Natural killer cell (primary cell): ENCODE data around the gene MECP2. TPM values are rescaled to one million over a fixed set of nuclear protein-coding genes. Genes with fewer than 3 reads are reported as not detected.

Experiments used
- ATAC-seq, 3 donors: fragments of 150-1000 bp in 2 of 3; fragments of 200-7000 bp in 1 of 3; cut with Tn5 transposase; 1 replicate in 1 of 3; 2 replicates in 2 of 3; pipeline ENCODE4 v1.10.0; 2021; ENCODE audit warnings: mild to moderate bottlenecking in 2 of 3, moderate library complexity in 2 of 3
- DNase-seq, 2 donors: peaks; one replicate each; pipeline versions ENCODE4 v3.0.0 to v3.0.0-alpha.2; 2013 to 2021; ENCODE audit warnings: mixed read lengths in 1 of 2
- H3K27ac ChIP-seq: one replicate; pipeline ENCODE4 v1.5.1; 2013; ENCODE audit warnings: mild to moderate bottlenecking, low read length
- H3K27me3 ChIP-seq: one replicate; pipeline ENCODE4 v1.6.1; 2013; ENCODE audit warnings: low read length; ENCODE audit not compliant: control insufficient read depth, insufficient read depth
- H3K36me3 ChIP-seq: one replicate; pipeline ENCODE4 v1.6.1; 2013; ENCODE audit warnings: low read length; ENCODE audit not compliant: control insufficient read depth, insufficient read depth
- H3K4me1 ChIP-seq: one replicate; pipeline ENCODE4 v1.6.1; 2013; ENCODE audit warnings: low read length; ENCODE audit not compliant: control insufficient read depth, insufficient read depth
- H3K4me3 ChIP-seq: one replicate; pipeline ENCODE4 v1.5.1; 2013; ENCODE audit warnings: low read length
- H3K9me3 ChIP-seq: one replicate; pipeline ENCODE4 v1.6.1; 2013; ENCODE audit warnings: low read length; ENCODE audit not compliant: control insufficient read depth, insufficient read depth
- H3K27ac Mint-ChIP-seq, 2 donors: one replicate each; pipeline ENCODE4 v1.8.0; 2022; ENCODE audit warnings: mild to moderate bottlenecking in 2 of 2, mixed read lengths in 2 of 2, moderate library complexity in 1 of 2
- H3K27me3 Mint-ChIP-seq, 2 donors: one replicate each; pipeline ENCODE4 v1.8.0; 2022; ENCODE audit warnings: low read depth in 2 of 2, mixed read lengths in 2 of 2
- H3K36me3 Mint-ChIP-seq: one replicate; pipeline ENCODE4 v1.8.0; 2022; ENCODE audit warnings: mixed read lengths
- H3K4me1 Mint-ChIP-seq, 2 donors: one replicate each; pipeline ENCODE4 v1.8.0; 2022; ENCODE audit warnings: mixed read lengths in 2 of 2
- H3K4me3 Mint-ChIP-seq: one replicate; pipeline ENCODE4 v1.8.0; 2022; ENCODE audit warnings: mild to moderate bottlenecking, moderate library complexity, mixed read lengths
- H3K9me3 Mint-ChIP-seq, 2 donors: one replicate each; pipeline ENCODE4 v1.8.0; 2022; ENCODE audit warnings: mixed read lengths in 2 of 2
- WGBS: methylation state at CpG from one replicate; pipeline ENCODE4 v1.1.7; 2013; ENCODE audit warnings: missing lambda C conversion rate; ENCODE audit not compliant: insufficient coverage; 5-methylcytosine and 5-hydroxymethylcytosine counted together
- intact Hi-C: fragments of 100-400 bp; cut with micrococcal nuclease; formaldehyde crosslinking; loops from one replicate; pipeline ENCODE4 v1.14.2; 2022
- total RNA-seq, 4 donors: library from RNA; stranded (reverse); fragments of 120-200 nt in 1 of 4; gene quantifications; one replicate each; pipeline versions ENCODE4 v1.2.3 to v1.2.4, GENCODE V29; 2013 to 2022
- TF ChIP-seq, protein P1 (sequence below): fragments of 200-600 bp; IDR thresholded peaks from one replicate; pipeline ENCODE4 v1.8.0; 2022; ENCODE audit warnings: antibody characterized with exemption

Gene MECP2
- total RNA-seq, 3 donors from 2014 or later (not counting 1 experiment from before 2014, with no cell fraction given): 177 to 198 (median 182) TPM

DNA sequence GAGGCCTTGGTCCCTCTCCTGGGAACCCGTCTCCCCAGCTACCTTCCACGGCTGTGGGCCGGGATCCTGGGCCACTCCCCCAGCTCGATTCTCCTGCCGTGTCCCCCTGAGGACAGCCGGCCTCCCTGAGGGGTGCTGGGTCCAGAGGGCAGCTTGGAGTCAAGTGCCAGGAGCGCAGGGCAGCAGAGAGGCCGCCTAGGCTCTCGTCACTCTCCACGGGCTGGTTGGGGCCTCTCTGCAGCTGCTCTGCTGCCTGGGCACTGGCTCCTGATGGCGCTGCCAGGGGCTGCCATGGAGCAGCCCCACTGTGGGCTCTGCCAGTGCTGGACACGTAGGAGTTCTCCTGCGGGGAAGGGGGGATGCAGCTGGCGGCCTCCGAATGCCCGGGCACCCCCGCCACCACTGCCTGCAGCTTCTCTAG lies 84.5 kb downstream of the MECP2 start:
- intact Hi-C loops: loop anchor here (1.0 to 10.0 kb wide), 2 partner anchors 38 to 82 kb away; partner anchors contain the start of gene MECP2
- Histone ChIP-seq H3K4me1 (peaks cover 25% of the 10 kb centered on the region), H3K27ac (no peak overlapping the region), H3K9me3 (no peaks in the 10 kb centered on the region), H3K4me3 (no peak overlapping the region), H3K27me3 (no peaks in the 10 kb centered on the region), H3K36me3 (peaks cover 41% of the 10 kb centered on the region)
- ATAC-seq: no peak
- 84% methylated on average over 17 of the region's 17 CpGs for WGBS
- TF ChIP-seq, protein P1, sequence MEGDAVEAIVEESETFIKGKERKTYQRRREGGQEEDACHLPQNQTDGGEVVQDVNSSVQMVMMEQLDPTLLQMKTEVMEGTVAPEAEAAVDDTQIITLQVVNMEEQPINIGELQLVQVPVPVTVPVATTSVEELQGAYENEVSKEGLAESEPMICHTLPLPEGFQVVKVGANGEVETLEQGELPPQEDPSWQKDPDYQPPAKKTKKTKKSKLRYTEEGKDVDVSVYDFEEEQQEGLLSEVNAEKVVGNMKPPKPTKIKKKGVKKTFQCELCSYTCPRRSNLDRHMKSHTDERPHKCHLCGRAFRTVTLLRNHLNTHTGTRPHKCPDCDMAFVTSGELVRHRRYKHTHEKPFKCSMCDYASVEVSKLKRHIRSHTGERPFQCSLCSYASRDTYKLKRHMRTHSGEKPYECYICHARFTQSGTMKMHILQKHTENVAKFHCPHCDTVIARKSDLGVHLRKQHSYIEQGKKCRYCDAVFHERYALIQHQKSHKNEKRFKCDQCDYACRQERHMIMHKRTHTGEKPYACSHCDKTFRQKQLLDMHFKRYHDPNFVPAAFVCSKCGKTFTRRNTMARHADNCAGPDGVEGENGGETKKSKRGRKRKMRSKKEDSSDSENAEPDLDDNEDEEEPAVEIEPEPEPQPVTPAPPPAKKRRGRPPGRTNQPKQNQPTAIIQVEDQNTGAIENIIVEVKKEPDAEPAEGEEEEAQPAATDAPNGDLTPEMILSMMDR: no peak
- H3K4me1 Mint-ChIP-seq: no peaks in the 10 kb centered on the region
- H3K9me3 Mint-ChIP-seq: no peaks in the 10 kb centered on the region
- H3K36me3 Mint-ChIP-seq: no peaks in the 10 kb centered on the region
- H3K27me3 Mint-ChIP-seq: no peaks in the 10 kb centered on the region
- DNase-seq: no peak
- no peak overlapping the region for H3K27ac Mint-ChIP-seq
- no peak overlapping the region for H3K4me3 Mint-ChIP-seq

DNA sequence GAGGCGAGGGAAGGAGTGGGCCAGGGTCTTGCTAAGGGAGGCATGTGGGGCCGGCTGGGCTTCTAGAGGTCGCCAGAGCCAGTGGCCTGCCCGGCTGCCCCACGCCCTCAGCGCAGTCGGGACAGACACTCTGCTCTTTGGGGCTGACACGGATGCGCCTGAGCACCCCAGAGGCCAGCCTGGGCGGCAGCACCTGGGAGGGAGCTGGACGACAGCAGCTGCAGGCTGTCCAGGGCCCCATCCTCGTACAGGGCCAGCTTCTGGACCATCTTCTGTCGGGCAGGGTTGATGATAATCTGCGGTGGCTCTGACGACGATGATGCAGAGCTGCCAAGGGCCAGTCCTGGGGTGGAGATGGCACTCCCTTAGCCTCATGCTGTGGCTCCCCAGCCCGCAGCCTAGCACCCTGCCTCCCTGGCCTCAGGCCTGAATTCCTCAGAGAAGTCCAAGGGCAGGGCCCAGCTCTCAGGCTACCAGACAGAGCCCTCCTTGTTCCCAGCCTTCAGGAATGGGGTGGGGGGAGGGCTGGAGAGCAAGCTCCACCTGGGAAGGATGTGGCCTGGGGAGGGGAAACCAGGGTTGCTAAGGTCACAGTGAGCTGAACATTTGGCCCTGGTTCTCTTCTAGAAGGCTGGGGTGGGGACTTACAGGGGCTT lies 85.1 kb downstream of the MECP2 start:
- Histone ChIP-seq H3K4me3 (no peak overlapping the region), H3K27me3 (no peaks in the 10 kb centered on the region), H3K36me3 (peaks cover 38% of the 10 kb centered on the region), H3K4me1 (peaks cover 26% of the 10 kb centered on the region), H3K9me3 (no peaks in the 10 kb centered on the region), H3K27ac (no peak overlapping the region)
- no peak for ATAC-seq
- Mint-ChIP-seq H3K27ac (no peak overlapping the region), H3K4me1 (peaks cover 0 to 5% of the 10 kb centered on the region in 2 donors), H3K9me3 (no peaks in the 10 kb centered on the region), H3K36me3 (no peaks in the 10 kb centered on the region), H3K4me3 (no peak overlapping the region), H3K27me3 (no peaks in the 10 kb centered on the region)
- intact Hi-C loops: loop anchor here (10.0 kb wide), 1 partner anchor 82 kb away; the partner anchor contains the start of gene MECP2
- TF ChIP-seq, protein P1: no peak
- no peak for DNase-seq
- WGBS: 91% methylated on average over 17 of the region's 17 CpGs

DNA sequence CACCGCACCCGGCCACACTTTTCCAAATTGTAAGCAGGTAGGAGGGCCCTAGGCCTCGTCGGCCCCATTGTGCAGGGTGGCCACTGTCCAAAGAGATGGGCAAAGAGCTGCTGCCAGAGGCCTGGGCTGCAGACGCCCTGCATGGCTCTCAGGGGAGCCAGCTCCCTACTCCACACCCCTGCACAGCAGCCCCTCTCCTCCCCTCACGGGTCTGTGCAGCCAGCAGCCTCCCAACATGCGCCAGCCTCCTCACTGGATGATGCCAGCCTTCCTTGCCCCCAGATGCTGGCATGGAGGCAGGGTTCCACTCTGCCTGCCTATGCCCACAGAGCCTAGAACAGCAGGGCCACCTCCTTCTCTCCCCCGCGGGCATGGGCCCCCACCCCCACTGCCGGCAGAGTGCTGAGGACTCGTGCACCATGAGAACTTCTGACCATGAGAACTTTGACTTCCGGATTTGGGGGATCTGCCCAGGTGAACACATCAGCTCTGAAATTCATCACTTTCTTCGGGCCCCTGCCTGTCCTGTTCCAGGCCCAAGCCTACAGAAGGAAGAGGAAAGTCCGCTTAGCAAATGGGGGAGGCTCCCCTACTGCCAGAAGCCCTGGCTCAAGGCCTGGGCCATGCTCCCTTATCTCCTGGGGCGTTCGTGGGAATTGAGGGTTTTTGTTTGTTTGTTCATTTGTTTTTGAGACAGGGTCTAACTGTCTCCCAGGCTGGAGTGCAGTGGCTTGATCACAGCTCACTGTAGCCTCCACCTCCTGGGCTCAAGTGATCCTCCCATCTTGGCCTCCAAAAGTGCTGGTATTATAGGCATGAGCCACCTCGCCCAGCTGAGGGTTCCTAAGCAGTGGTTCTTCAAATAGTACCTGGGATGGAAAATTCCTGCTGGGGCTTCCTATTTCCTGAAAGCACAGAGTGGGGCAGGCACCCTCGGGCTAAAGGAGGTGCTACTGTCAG lies 85.9 kb downstream of the MECP2 start:
- WGBS: 94% methylated on average over 16 of the region's 18 CpGs
- Mint-ChIP-seq H3K27ac (no peak overlapping the region), H3K27me3 (no peaks in the 10 kb centered on the region), H3K4me1 (peaks cover 0 to 6% of the 10 kb centered on the region in 2 donors), H3K36me3 (no peaks in the 10 kb centered on the region), H3K9me3 (no peaks in the 10 kb centered on the region), H3K4me3 (no peak overlapping the region)
- ATAC-seq (no peak), DNase-seq (no peak)
- peaks cover 33% of the 10 kb centered on the region for H3K4me1 ChIP-seq
- intact Hi-C loops: loop anchor here (10.0 kb wide), 1 partner anchor 83 kb away; the partner anchor contains the start of gene MECP2
- H3K4me3 ChIP-seq: no peak overlapping the region
- H3K27me3 ChIP-seq: no peaks in the 10 kb centered on the region
- no peak overlapping the region for H3K27ac ChIP-seq
- H3K9me3 ChIP-seq: no peaks in the 10 kb centered on the region
- peaks cover 32% of the 10 kb centered on the region for H3K36me3 ChIP-seq
- TF ChIP-seq, protein P1: no peak
